H1 (cell line): Measurements from ENCODE around the gene OMG. TPM values are rescaled to one million over a fixed set of nuclear protein-coding genes. Genes with fewer than 3 reads are reported as not detected.

ENCODE experiments used
- CTCF ChIA-PET: fragments of 300-600 bp; sonication (Branson Sonifier 250); formaldehyde crosslinking; loops from one replicate; lab custom pipeline; 2021; ENCODE audit not compliant: partially characterized antibody; lab: Charles Lee
- POLR2A ChIA-PET: fragments of 300-600 bp; sonication (Branson Sonifier 250); formaldehyde crosslinking; loops from one replicate; lab custom pipeline; 2021; ENCODE audit warnings: inconsistent platforms; ENCODE audit not compliant: partially characterized antibody; lab: Charles Lee
- DNase-seq, 2 experiments: peaks; one replicate each; pipeline versions ENCODE4 v3.0.0 to v3.0.0-alpha.2; 2010 to 2022; ENCODE audit warnings: low spot score in 2 of 2, low read depth in 1 of 2, mixed read lengths in 1 of 2
- FAIRE-seq: peaks from 2 replicates; lab custom pipeline; 2011; peaks lifted over from hg19 to GRCh38; lab: Jason Lieb, UNC
- H2AFZ ChIP-seq: 2 replicates; pipeline ENCODE4 v1.8.1; 2012; ENCODE audit warnings: low read length, inconsistent platforms
- H2AK5ac ChIP-seq: 2 replicates; pipeline ENCODE4 v1.6.1; 2013; ENCODE audit warnings: low read depth, low read length
- H2BK120ac ChIP-seq: replicated peaks from 2 replicates; pipeline ENCODE3; 2013; ENCODE audit warnings: low read depth, low read length, inconsistent platforms
- H2BK12ac ChIP-seq: 2 replicates; pipeline ENCODE4 v1.6.1; 2013; ENCODE audit warnings: low read depth, low read length
- H2BK15ac ChIP-seq: 2 replicates; pipeline ENCODE4 v1.6.1; 2013; ENCODE audit warnings: low read length
- H2BK20ac ChIP-seq: 2 replicates; pipeline ENCODE4 v1.6.1; 2013; ENCODE audit warnings: low read length
- H2BK5ac ChIP-seq: 2 replicates; pipeline ENCODE4 v1.6.1; 2013; ENCODE audit warnings: low read depth, low read length
- H3K14ac ChIP-seq: 2 replicates; pipeline ENCODE4 v1.6.1; 2013; ENCODE audit warnings: inconsistent platforms; ENCODE audit not compliant: insufficient read length
- H3K18ac ChIP-seq: 2 replicates; pipeline ENCODE4 v1.6.1; 2013; ENCODE audit warnings: low read length; ENCODE audit errors: extremely low read depth
- H3K23ac ChIP-seq: 2 replicates; pipeline ENCODE4 v1.6.1; 2013; ENCODE audit warnings: inconsistent platforms; ENCODE audit not compliant: insufficient read length
- H3K23me2 ChIP-seq: 2 replicates; pipeline ENCODE4 v1.6.1; 2013; ENCODE audit warnings: low read depth, low read length
- H3K27ac ChIP-seq: 2 replicates; pipeline ENCODE4 v1.6.1; 2011; ENCODE audit warnings: low read depth, low read length, inconsistent platforms
- H3K27me3 ChIP-seq, 4 experiments: replicated peaks in 1 of 4; 1 replicate in 1 of 4; 2 replicates in 3 of 4; pipeline versions ENCODE4 v1.6.1 to v1.8.1; 2011 to 2013; ENCODE audit warnings: low read length in 3 of 4, mild to moderate bottlenecking in 3 of 4, inconsistent platforms in 2 of 4, mixed read lengths in 2 of 4, moderate library complexity in 1 of 4; ENCODE audit not compliant: control insufficient read depth in 3 of 4, insufficient read depth in 3 of 4; ENCODE audit errors: extremely low read depth in 1 of 4
- H3K36me3 ChIP-seq, 4 experiments: 2 replicates each; pipeline versions ENCODE4 v1.6.1 to v1.8.1; 2011 to 2013; ENCODE audit warnings: mild to moderate bottlenecking in 4 of 4, low read length in 3 of 4, moderate library complexity in 2 of 4, control low read depth in 1 of 4, inconsistent platforms in 1 of 4; ENCODE audit not compliant: insufficient read depth in 4 of 4, control insufficient read depth in 2 of 4
- H3K4ac ChIP-seq: replicated peaks from 2 replicates; pipeline ENCODE3; 2013; ENCODE audit warnings: low read length, low read depth, mixed read lengths, inconsistent platforms; ENCODE audit not compliant: insufficient read length
- H3K4me1 ChIP-seq, 4 experiments: replicated peaks in 1 of 4; 1 replicate in 1 of 4; 2 replicates in 3 of 4; pipeline versions ENCODE4 v1.6.1 to v1.8.1; 2011 to 2013; ENCODE audit warnings: low read length in 3 of 4, inconsistent platforms in 2 of 4, mixed read lengths in 1 of 4; ENCODE audit not compliant: insufficient read depth in 4 of 4, control insufficient read depth in 3 of 4
- H3K4me2 ChIP-seq, 2 experiments: 2 replicates each; pipeline versions ENCODE4 v1.6.1 to v1.8.1; 2011 to 2013; ENCODE audit warnings: low read depth in 2 of 2, low read length in 2 of 2, control low read depth in 1 of 2, inconsistent platforms in 1 of 2, mild to moderate bottlenecking in 1 of 2; ENCODE audit not compliant: insufficient read depth in 1 of 2
- H3K4me3 ChIP-seq, 4 experiments: fragments of 200-600, 300-600 bp in 1 of 4; sonication (generic), shearing (Covaris generic), sonication (Bioruptor Twin) in 1 of 4; 2 replicates each; pipeline versions ENCODE4 v1.5.1 to v1.8.1; 2011 to 2016; ENCODE audit warnings: low read length in 4 of 4, low read depth in 3 of 4, control low read depth in 2 of 4, inconsistent platforms in 2 of 4, mild to moderate bottlenecking in 2 of 4, mixed read lengths in 1 of 4, moderate library complexity in 1 of 4; ENCODE audit not compliant: insufficient read depth in 2 of 4; ENCODE audit errors: extremely low read depth in 1 of 4
- H3K56ac ChIP-seq: replicated peaks from 2 replicates; pipeline ENCODE3; 2013; ENCODE audit warnings: low read depth, mild to moderate bottlenecking, mixed read lengths, low read length, inconsistent platforms; ENCODE audit not compliant: insufficient read length
- H3K79me1 ChIP-seq: 2 replicates; pipeline ENCODE4 v1.6.1; 2013; ENCODE audit warnings: low read depth, low read length, control low read depth
- H3K79me2 ChIP-seq, 2 experiments: 2 replicates each; pipeline versions ENCODE4 v1.6.1 to v1.8.1; 2012 to 2013; ENCODE audit warnings: low read length in 2 of 2, mild to moderate bottlenecking in 2 of 2, inconsistent platforms in 1 of 2; ENCODE audit not compliant: insufficient read depth in 2 of 2, control insufficient read depth in 1 of 2
- H3K9ac ChIP-seq, 4 experiments: replicated peaks in 1 of 4; 1 replicate in 1 of 4; 2 replicates in 3 of 4; pipeline versions ENCODE4 v1.6.1 to v1.8.1; 2011 to 2013; ENCODE audit warnings: low read depth in 3 of 4, low read length in 3 of 4, control low read depth in 2 of 4, mild to moderate bottlenecking in 2 of 4, moderate library complexity in 2 of 4, inconsistent platforms in 1 of 4; ENCODE audit errors: extremely low read depth in 1 of 4
- H3K9me3 ChIP-seq, 2 experiments: 2 replicates each; pipeline versions ENCODE4 v1.6.1 to v1.8.1; 2012 to 2013; ENCODE audit warnings: mild to moderate bottlenecking in 2 of 2, moderate library complexity in 2 of 2, control low read depth in 1 of 2, inconsistent platforms in 1 of 2, low read depth in 1 of 2, low read length in 1 of 2, mixed read lengths in 1 of 2; ENCODE audit not compliant: insufficient read depth in 2 of 2
- H4K20me1 ChIP-seq, 2 experiments: replicated peaks in 1 of 2; 2 replicates each; pipeline versions ENCODE3 to v1.8.1; 2011 to 2013; ENCODE audit warnings: inconsistent platforms in 2 of 2, low read length in 2 of 2, mild to moderate bottlenecking in 1 of 2; ENCODE audit not compliant: insufficient read depth in 2 of 2, control insufficient read depth in 1 of 2
- H4K5ac ChIP-seq: 2 replicates; pipeline ENCODE4 v1.6.1; 2013; ENCODE audit warnings: low read length, low read depth, mixed read lengths, inconsistent platforms; ENCODE audit not compliant: insufficient read length
- H4K8ac ChIP-seq: 2 replicates; pipeline ENCODE4 v1.8.0; 2013; ENCODE audit warnings: mild to moderate bottlenecking, moderate library complexity, low read length, inconsistent platforms; ENCODE audit not compliant: insufficient read depth; ENCODE audit errors: extremely low read depth
- H4K91ac ChIP-seq: replicated peaks from 2 replicates; pipeline ENCODE3; 2013; ENCODE audit warnings: low read length, mixed read lengths, inconsistent platforms; ENCODE audit not compliant: insufficient read length
- ASH2L ChIP-seq: fragments of 200-600, 300-600 bp; sonication (generic); IDR thresholded peaks from one replicate; pipeline ENCODE4 v1.7.1; 2017; ENCODE audit warnings: low read length
- BCL11A ChIP-seq, 2 experiments: IDR thresholded peaks; one replicate each; pipeline ENCODE4 v1.6.1; 2011; ENCODE audit warnings: low read depth in 2 of 2, low read length in 2 of 2, mild to moderate bottlenecking in 2 of 2
- BRCA1 ChIP-seq: IDR thresholded peaks from 2 replicates; pipeline ENCODE4 v1.6.1; 2012; ENCODE audit warnings: low read depth, low read length, improper control_type of control experiment
- CBX5 ChIP-seq: fragments of 300-800, 300-1000 bp; sonication (generic); IDR thresholded peaks from 2 replicates; pipeline ENCODE4 v1.7.1; 2016; ENCODE audit warnings: antibody characterized with exemption, low read length, low read depth
- CTCF ChIP-seq, 3 experiments: IDR thresholded peaks; 1 replicate in 2 of 3; 2 replicates in 1 of 3; pipeline versions ENCODE4 v1.5.1 to v1.6.1; 2011; ENCODE audit warnings: low read length in 3 of 3, mild to moderate bottlenecking in 3 of 3, inconsistent platforms in 2 of 3, low read depth in 1 of 3, moderate library complexity in 1 of 3; ENCODE audit not compliant: insufficient read depth in 1 of 3; ENCODE audit errors: control extremely low read depth in 1 of 3
- KDM4A ChIP-seq: IDR thresholded peaks from one replicate; pipeline ENCODE4 v1.7.1; 2012; ENCODE audit warnings: low read depth, mild to moderate bottlenecking, moderate library complexity, low read length, inconsistent platforms; ENCODE audit not compliant: severe bottlenecking
- POLR2A ChIP-seq, 2 experiments: IDR thresholded peaks; 1 replicate in 1 of 2; 2 replicates in 1 of 2; pipeline ENCODE4 v1.6.1; 2011; ENCODE audit warnings: low read depth in 2 of 2, low read length in 2 of 2, mild to moderate bottlenecking in 2 of 2; ENCODE audit errors: control extremely low read depth in 1 of 2
- SP2 ChIP-seq: IDR thresholded peaks from 2 replicates; pipeline ENCODE4 v1.6.1; 2012; ENCODE audit warnings: mild to moderate bottlenecking, low read length, inconsistent platforms
- SUZ12 ChIP-seq: fragments of 200-600 bp; sonication (generic); IDR thresholded peaks from 2 replicates; pipeline ENCODE4 v1.6.1; 2012; ENCODE audit warnings: mild to moderate bottlenecking, inconsistent platforms, low read length, moderate library complexity, mixed read lengths
- TBP ChIP-seq: IDR thresholded peaks from 2 replicates; pipeline ENCODE4 v1.6.1; 2011; ENCODE audit warnings: low read depth, low read length, improper control_type of control experiment
- ZNF274 ChIP-seq: IDR thresholded peaks from 2 replicates; pipeline ENCODE4 v1.7.0; 2012; ENCODE audit warnings: low read length, borderline replicate concordance; ENCODE audit errors: extremely low read depth
- WGBS, 2 experiments: shearing (Covaris generic) in 1 of 2; methylation state at CpG; one replicate each; pipeline versions ENCODE4 v1.1.6 to v1.1.7; 2013 to 2015; ENCODE audit warnings: low lambda C conversion rate in 2 of 2, mixed read lengths in 2 of 2, inconsistent platforms in 1 of 2, low coverage in 1 of 2, missing lambda C conversion rate in 1 of 2; ENCODE audit not compliant: insufficient replicate concordance in 2 of 2, insufficient coverage in 1 of 2, insufficient read length in 1 of 2; ENCODE audit errors: extremely low coverage in 1 of 2, missing lambda C conversion rate in 1 of 2; 5-methylcytosine and 5-hydroxymethylcytosine counted together
- polyA plus RNA-seq, 7 experiments: library from polyadenylated mRNA; depleted of rRNA in 3 of 7; stranded (reverse) in 5 of 7; unstranded in 2 of 7; fragments of >200 nt in 5 of 7; fragments of 200-250 nt in 2 of 7; gene quantifications; 1 replicate in 5 of 7; 2 replicates in 1 of 7; 4 replicates in 1 of 7; pipeline versions ENCODE4 v1.2.1 to v1.2.3, GENCODE V29; 2011 to 2013; ENCODE audit warnings: missing spikeins in 2 of 7, mixed read lengths in 2 of 7
- total RNA-seq: library from RNA; stranded (reverse); fragmentation: NEBNext Ultra II Directional; extraction: Animal tissue kit (Norgen Biotek cat#: 25700); gene quantifications from 2 replicates; pipeline ENCODE4 v1.2.1, GENCODE V29; 2021

The OMG gene
- total and polyA plus RNA-seq, 2 of the 8 experiments (the other 6 are each of a cell fraction or from before 2014, with no cell fraction given), result not detected

DNA sequence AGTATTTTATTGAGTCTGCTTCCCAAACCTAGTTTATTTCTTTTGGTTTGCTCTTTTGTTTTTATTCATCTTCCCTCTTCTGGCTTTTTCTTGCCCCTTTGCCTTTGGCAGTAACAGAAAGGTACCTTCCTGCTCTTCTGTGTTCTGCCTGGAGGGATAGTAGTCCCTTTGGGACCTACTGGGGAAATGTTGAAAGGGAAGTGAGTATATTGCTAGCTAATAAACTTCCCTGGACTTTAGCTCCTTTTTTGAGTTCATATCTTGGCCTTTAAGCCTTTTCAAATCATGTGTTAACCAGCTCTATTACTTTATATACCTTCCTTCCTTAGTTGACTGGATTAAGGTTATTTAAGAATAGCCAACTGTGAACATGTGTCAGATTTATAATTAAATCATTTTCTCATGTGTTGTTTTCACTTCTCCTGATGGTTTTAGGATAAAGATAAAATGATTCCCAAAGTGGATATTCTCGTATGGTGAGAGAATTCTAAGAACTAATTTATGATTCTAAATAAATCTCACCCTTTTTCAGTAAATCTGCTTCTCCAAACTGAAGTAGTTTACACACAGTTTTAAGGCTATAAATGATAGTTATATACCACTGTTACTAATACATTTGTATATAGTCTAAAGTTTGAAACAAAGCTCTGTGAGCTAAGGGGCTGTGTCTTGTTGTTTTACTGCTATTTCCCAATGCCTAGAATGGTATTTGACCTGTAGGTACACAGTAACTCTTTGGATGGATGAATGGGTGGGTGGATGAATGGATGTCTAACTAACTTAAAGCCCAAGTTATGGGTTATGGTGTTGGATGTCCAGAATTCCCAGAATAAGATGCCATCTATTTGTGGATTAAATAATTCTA is 45.7 kb downstream of the OMG start:
- no peak overlapping the region for H2BK120ac ChIP-seq
- no peak overlapping the region for H2BK20ac ChIP-seq
- no peak overlapping the region for H3K4me2 ChIP-seq
- H4K8ac ChIP-seq, result no peak overlapping the region
- no peak overlapping the region for H3K9ac ChIP-seq
- H4K5ac ChIP-seq, result no peak overlapping the region
- DNase-seq, result no peak
- H3K79me2 ChIP-seq, result no peaks in the 10 kb centered on the region
- H3K4me1 ChIP-seq, result no peaks in the 10 kb centered on the region
- H3K18ac ChIP-seq, result no peak overlapping the region
- CTCF ChIA-PET, result interaction anchor here (1.2 to 2.4 kb wide), 2 partner anchors 15 to 164 kb away, joined by 3 to 9 read pairs; no protein-coding TSS in a partner anchor
- H3K23ac ChIP-seq, result no peak overlapping the region
- POLR2A ChIA-PET, result no interaction called here
- no peak overlapping the region for H3K14ac ChIP-seq
- no peaks in the 10 kb centered on the region for H3K27me3 ChIP-seq
- no peaks in the 10 kb centered on the region for H3K79me1 ChIP-seq
- H4K20me1 ChIP-seq, result no peaks in the 10 kb centered on the region
- 87% methylated on average over 1 of the region's 1 CpG; no CpG with 5 or more reads in 1 of the 2 experiments for WGBS, 2 experiments
- no peak overlapping the region for H2AFZ ChIP-seq
- H3K4ac ChIP-seq, result no peak overlapping the region
- no peak overlapping the region for H3K27ac ChIP-seq
- no peak overlapping the region for H2BK15ac ChIP-seq
- H3K56ac ChIP-seq, result no peak overlapping the region
- H3K9me3 ChIP-seq, result no peaks in the 10 kb centered on the region
- H2BK5ac ChIP-seq, result no peak overlapping the region
- no peak overlapping the region for H4K91ac ChIP-seq
- H3K23me2 ChIP-seq, result no peaks in the 10 kb centered on the region; the same call in 1 of the 2 replicates
- no peak overlapping the region for H3K4me3 ChIP-seq
- H2AK5ac ChIP-seq, result no peak overlapping the region
- no peak for FAIRE-seq
- H2BK12ac ChIP-seq, result no peak overlapping the region
- no peaks in the 10 kb centered on the region for H3K36me3 ChIP-seq
- no peak for TF ChIP-seq POLR2A (IDR thresholded peaks at IDR 0.05; ENCODE audit: control extremely low read depth in 1 of 2, low read depth in 2 of 2, low read length in 2 of 2)
- TF ChIP-seq TBP, result no peak
- TF ChIP-seq CTCF (IDR thresholded peaks at IDR 0.05; ENCODE audit: control extremely low read depth in 1 of 3, insufficient read depth in 1 of 3, low read depth in 1 of 3, low read length in 3 of 3), result no peak
- TF ChIP-seq KDM4A, result no peak
- no peak for TF ChIP-seq BCL11A (IDR thresholded peaks at IDR 0.05; ENCODE audit: low read depth in 2 of 2, low read length in 2 of 2)
- TF ChIP-seq ASH2L, result no peak
- TF ChIP-seq SP2, result no peak
- no peak for TF ChIP-seq ZNF274
- TF ChIP-seq BRCA1, result no peak
- TF ChIP-seq CBX5, result no peak
- TF ChIP-seq SUZ12, result no peak
